HG03045 (cell line): ENCODE results near the gene GPR3.
"Not testable (repeated sequence)": the region's sequence is repeated elsewhere in the genome, so short reads cannot be mapped to it uniquely, and the experiment has no call there.

Experiments
- ATAC-seq: cut with Tn5 transposase; IDR thresholded peaks from one replicate; pipeline ENCODE4 v1.9.1; 2021; ENCODE audit warnings: mild to moderate bottlenecking, moderate library complexity; ENCODE audit not compliant: unreplicated experiment

The GPR3 gene

DNA sequence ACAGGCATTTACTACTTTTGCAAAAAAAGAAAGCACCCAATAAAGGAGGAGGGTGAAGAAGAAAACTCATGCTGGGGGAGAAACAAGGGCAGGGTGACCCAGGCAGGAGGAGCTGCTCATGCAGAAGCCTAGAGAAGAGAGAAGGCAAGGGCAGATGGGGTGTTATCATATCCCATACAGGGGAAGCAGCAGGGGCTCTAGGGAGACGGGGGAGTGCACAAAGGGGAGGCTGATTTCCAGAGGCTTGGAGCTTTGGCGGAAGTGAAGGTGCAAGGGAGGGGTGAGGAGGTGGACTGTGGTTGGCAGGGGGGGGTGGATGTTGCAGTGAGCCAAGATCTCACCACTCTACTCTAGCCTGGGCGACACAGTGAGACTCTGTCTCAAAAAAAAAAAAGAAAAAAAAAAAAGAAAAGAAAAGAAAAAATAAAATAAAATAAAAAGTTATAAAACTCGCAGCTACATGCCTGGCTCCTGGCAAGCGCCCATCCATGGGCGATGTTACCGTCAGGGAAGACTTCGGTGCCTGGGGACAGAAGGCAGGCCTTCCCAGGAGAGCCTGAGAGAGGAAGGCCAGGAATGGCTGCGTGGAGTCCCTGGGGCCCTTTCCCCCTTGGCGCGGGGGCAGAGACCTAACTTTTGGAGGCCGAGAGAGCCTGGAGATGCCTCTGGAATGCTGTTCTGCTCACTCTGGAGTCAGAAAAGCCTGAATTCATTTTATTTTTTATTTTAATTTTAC is 14.5 kb upstream of the GPR3 start:
- ATAC-seq, result no peak

DNA sequence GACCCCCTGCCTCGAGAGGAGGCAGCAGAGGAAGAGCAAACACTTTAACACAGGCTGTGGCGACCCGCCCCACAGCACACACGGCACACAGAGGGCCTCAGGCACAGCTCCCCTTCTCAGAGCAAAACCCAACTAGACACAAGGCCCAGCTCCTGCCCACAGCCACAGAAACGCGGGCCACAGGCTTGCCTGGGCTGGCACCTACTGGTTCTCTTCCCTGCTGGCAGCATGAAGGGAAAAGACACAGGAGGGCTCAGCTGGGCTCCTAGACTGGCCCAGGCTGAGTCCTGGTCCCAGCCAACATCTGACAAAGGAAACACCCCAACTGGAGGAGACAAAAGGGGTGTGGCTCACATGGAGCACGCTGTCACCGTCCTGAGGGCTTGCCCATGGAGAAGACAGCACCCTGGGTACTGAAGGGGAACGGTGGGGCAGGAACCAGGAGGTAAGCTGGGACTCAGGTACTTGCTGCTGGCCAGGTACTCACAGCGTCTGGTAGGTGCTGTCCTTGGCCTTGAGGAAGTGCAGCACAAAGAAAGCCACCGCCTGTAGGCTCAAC is 12.8 kb upstream of the GPR3 start:
- no peak for ATAC-seq

DNA sequence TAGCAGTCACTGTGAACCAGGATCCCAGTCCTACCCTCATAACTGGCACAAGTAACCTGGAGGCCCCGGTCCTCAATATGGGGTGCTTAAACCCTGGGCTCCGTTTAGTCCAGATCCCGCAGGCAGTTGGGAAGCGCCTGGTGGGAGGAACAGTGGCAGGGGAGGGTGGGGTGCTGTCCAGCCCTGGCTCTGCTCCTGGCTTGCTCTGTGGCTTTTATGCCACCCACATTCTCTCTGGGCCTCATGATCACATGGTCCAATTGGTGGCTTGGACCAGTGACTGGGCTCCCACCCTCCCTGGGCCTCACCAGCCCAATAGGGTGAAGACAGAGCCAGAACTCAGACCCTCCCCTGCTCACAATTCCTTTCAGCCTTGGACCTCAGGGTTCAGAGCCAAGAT is 12.2 kb upstream of the GPR3 start:
- ATAC-seq, result no peak

DNA sequence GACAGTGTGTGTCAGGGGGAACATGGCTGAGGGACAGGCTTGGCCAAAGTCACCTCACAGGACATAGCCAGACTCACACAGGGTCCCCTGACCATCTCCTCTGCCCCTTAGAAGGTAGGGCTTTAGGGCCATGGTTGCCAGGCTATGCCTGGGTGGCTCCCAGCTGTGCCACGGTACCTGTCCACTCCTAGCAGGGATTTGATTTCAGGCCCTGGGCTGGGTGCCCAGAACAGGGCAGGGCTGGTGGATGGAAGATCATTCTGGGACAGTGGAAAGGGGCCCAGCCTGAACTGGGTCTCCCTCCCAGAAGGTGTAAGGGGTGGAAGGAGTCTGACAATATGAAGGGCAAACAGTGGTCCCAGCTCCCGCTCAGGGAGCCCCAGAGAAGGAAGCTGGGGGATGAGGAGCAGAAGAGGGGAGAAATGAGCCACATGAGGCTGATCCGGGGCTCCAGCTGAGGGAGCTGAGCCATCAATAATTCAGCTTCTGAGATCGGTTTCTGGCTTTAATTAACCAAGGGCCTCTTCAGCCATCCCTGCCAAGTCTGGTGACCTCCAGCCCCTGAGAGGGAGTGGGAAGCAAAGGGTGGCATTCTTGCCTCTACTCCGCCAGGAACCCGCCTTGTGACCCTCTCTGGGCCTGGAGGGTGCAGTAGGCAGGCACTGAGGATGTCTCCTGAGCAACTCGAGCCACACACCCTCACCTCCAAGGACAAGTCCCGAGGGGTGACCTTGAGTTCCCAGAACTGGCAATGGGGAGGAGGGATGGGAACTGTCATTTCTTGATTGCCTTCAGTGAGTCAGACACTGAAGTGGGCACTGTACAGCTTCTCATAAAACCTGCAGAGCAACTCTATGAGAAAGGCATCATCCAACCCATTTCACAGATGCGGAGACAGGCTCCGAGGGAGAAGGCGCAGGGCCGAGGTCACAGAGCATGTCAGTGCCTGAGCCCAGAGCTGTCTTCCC is 11.4 kb upstream of the GPR3 start:
- no peak for ATAC-seq

DNA sequence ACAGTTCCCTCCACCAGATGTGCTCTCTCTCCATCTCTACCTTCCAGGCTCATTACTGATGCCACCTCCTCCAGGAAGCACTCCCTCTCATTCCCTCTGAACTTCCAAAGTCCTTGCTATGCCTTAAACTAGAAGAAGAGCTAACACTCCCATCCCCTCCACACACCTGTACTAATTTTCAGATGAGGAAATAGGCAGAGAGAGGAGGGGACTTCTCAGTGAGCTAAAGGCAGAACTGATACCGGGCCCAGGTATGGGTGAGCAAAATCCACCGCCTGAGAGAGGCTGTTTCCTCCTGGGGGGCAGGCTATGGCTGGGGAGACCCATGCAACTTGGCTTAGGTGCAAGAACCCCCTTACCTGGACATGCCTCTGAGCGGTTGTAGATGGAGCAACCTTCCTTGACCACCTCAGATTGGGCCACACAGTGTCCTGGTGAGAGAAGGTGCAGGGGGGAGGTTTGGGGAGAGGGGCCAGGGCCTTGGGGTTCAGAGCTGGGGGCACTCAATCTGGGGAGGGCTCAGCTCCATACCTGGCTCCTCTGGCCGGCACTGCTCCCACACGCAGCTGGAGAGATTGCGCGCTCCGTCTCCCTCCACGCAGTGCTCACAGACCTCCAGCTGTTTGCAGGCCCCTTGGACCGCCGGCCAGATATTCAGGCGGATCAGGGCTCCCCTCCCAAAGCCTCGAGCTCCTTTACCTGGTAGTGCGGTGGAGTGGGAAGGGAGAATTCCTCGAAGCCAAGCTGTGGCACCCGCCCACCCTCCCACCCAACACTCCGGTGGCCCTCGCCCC is 10.3 kb upstream of the GPR3 start:
- no peak for ATAC-seq

DNA sequence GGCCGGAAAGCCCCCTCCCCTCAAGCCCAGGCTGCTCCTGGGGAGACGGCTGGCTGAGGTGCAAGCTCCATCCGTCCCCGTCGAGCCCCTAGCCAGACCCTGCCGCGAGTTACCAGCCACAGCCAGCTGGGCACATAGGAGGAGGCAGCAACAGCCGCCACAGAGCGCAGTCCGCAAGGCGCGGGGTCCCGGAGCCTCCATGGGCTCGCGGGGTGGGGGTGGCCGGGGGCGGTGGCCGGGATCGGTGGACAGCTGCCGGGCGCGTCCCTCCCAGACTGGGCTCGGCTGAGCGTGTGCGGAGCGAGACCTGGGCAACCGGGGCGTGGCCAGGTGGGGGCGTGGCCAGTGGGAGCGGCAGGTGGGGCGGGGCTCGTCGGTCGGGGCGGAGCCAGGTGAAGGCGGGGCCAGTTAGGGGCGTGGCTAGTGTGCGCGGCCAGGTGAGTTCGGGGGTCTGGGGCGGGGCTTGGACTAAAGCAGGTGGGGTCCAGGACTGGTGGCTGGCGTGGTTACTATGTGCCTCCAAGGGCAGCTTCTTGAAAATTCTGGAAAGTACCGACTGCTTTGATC is 9.3 kb upstream of the GPR3 start, which contains the start of gene CD164L2:
Gene CD164L2, minus strand, starts transcription at position 295 of the 567 bp plus-strand sequence. Its CDS starts 94 bp downstream, at position 201.
- no peak for ATAC-seq

DNA sequence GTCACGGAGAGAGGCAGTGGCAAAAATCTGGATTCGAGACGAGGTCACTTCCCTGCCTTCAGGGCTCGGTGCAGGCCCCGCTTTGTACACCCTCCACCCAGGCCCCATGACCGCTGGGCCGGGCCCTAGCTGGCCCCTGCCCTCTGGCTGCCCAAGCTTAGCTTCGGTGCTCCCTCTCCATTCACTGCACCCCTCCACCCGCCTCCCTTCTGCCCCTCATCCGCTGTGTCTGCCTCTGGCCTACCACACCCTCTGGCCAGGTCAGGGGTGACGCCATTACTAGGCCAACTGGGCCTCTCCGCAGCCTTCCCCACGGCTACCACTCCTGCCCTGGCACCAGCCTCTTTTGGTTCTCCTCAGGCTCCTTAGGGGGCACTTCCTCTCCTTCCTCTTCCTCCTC is 8.8 kb upstream of the GPR3 start:
- ATAC-seq, result no peak

DNA sequence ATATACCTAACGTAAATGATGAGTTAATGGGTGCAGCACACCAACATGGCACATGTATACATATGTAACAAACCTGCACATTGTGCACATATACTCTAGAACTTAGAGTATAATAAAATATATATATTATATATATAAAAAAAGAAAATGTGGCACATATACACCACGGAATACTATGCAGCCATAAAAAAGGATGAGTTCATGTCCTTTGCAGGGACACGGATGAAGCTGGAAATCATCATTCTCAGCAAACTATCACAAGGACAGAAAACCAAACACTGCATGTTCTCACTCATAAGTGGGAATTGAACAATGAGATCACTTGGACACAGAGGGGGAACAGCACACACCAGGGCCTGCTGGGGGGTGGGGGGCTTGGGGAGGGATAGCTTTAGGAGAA is 7.6 kb upstream of the GPR3 start:
- ATAC-seq, result not testable (repeated sequence)

DNA sequence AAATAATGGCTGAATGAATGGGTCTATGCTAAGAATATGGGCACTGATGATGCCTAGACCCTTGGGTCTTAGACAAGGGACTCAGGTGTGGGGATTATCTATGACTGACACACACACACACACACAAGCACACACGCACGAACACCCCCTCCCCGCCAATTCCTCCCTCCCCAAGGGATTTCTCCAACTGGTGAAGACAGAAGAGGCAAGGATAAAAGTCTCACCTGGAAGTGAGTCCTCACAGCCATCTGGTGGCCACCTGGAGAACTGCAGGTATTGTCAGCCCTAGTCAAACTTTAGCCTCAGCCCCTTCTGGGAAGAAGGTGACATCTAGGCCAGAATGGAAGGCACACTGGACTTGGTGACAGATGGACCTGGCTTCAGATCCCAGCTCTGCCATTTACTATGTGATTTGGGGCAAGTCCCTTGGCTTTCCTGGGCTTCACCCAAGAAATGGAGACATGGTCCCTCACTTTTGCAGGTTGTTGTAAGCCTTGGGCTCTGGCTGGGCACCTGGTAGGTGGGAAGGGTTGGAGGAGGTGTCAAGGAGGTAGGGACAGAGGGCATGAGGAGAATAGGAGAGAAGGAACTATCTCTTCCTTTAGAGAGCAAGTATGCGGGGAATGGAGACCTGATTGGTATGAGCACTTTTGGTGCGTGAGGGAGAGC is 4.0 kb upstream of the GPR3 start:
- no peak for ATAC-seq

DNA sequence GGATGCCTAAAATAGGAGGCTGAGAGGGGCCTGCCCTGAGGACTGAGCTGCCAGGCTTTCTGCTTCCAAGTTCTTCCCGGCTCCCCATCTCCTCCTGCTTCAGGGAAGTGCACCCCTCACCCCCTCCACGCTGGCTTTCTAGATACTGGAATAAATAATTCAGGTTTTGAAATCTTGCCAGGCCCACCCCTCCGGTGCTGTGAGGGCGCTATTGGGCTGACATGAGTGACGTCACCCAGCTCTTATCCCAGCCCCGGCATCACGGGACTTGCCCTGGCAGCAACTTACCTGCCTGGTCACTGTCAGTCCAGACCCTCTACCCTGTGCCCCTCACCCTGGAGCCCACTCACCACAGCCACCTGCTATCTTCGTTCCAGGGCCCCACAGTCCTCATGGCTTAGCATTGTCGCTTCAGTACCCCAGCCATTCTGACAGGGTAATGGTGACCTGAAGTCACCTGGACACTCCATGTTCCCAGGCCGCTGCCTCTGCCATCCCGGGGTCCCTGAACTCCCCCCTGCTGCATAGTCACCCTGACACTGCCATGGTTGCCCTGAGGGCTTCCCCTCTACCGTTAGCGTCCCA is 819 bp upstream of the GPR3 start:
- ATAC-seq, result no peak

DNA sequence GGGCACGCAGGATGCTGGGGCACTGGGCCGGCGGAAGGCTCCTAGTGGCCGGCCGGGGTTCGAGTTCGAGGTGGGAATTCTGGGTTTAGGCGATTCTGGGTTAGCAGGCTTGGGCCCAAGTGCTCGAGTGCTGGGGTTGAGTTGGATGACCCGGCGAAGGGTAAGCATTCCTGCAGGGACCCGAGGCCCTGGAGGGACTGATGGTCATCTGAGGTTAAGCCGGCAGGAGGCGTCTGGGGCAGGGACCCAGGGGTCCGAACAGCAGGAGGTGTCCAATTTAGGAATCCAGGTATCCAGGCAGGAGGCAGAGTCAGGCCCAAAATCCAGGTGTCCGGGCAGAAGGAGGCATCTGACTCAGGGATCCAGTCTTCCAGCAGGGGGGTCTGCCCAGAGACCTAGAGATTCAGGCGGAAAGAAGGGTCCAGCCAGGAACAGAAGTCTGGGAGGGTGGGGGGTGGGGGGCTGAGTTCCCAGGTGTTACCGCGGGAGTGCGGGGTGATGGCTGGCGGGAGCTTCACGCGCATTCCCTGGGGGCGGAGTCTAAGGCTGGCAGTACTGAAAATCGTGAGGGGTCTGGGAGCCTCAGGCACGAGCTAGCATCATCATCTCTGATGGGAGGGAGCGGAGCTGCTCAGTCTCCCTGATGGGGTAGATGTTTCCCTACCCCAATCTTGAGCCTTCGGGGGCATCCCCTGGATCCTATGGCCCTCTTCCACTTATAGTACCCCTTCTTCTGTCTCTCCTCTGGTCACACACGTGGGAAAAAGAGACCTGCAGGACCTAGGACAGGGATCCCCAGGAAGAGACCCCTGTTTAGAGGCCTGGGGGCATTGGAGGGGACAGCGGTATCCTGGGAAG is 585 bp downstream of the GPR3 start:
- ATAC-seq, result no peak

DNA sequence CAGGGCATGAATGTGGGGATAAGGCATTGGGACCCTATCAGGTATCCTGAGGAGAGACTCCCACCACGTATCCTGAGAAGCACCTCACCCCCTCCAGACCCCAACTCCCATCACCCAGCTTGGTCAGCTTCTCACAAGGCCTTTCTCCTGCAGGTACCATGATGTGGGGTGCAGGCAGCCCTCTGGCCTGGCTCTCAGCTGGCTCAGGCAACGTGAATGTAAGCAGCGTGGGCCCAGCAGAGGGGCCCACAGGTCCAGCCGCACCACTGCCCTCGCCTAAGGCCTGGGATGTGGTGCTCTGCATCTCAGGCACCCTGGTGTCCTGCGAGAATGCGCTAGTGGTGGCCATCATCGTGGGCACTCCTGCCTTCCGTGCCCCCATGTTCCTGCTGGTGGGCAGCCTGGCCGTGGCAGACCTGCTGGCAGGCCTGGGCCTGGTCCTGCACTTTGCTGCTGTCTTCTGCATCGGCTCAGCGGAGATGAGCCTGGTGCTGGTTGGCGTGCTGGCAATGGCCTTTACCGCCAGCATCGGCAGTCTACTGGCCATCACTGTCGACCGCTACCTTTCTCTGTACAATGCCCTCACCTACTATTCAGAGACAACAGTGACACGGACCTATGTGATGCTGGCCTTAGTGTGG is 1.3 kb downstream of the GPR3 start:
- no peak for ATAC-seq

DNA sequence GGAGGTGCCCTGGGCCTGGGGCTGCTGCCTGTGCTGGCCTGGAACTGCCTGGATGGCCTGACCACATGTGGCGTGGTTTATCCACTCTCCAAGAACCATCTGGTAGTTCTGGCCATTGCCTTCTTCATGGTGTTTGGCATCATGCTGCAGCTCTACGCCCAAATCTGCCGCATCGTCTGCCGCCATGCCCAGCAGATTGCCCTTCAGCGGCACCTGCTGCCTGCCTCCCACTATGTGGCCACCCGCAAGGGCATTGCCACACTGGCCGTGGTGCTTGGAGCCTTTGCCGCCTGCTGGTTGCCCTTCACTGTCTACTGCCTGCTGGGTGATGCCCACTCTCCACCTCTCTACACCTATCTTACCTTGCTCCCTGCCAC is 1.8 kb downstream of the GPR3 start:
- no peak for ATAC-seq

DNA sequence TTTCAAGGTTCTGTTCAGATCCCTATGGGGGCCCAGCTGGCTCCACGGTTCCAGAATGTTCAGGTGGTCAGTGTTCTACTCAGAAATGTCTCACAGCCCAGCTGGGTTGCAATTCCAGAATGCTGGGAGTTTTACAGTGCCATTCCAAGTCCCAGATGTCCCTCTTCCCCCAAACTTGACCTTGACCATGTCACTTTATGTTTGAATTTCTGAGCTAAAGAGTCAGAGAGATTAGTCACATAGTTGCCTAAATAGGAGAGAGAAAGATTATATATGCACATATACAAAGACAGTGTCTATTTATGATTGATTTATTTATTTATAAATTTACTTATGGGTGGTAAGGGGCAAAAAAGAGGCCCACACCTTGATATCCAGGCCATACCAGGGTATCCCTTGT is 2.5 kb downstream of the GPR3 start:
- no peak for ATAC-seq

DNA sequence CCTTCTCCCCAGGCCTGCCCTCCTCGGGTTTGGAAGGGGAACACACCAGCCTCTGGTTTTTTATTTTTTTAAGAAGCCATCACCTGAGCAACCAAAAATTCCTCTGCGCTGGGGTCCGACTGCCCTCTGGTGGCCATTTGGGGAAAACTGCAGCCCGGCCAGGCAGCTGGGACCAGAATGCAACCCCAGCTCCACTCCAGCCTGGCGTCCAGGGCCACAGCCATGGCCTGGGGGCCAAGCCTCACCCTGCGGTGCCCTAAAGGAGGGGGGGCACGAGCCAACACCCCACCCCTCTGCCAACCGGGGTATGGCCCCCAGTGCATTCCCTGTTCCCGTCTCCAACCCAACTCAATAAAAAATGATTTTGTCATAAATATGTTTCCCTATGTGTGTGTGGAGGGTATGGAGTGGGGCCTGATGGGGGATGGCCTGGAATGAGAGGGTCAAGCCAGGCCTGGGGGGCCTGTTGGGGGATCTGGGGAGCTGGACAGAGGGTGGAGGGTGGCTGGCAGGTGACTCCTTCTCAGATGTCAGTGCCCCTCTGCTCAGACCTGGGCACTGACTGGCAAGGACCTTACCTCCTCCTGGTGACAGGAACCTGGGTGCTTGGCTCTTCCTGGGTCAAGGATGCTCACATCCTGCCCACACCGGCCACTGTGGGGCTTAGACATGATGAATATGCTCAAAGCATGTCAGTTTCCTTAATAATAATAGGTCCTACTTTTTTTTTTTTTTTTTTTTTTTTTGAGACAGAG is 3.2 kb downstream of the GPR3 start:
- no peak for ATAC-seq

DNA sequence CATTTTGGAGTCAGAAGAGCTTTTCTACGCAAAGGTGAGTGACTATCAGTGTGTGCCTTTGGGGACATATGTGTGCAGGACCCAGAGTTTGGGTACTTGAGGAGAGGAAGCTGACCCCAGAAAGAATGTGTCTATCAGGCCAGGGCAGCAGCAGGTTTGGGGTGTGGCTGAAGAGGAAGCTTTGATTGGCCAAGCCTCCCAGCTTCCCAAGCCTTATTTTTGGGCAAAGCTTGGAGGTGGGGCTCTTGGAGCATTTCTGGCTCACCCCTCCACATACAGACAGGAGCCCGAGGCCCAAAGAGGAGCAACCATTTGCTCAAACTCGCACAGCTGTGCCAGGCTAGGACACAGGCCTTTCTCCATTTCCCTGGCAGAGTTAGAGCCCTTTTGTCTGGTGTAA is 4.7 kb downstream of the GPR3 start:
- no peak for ATAC-seq

DNA sequence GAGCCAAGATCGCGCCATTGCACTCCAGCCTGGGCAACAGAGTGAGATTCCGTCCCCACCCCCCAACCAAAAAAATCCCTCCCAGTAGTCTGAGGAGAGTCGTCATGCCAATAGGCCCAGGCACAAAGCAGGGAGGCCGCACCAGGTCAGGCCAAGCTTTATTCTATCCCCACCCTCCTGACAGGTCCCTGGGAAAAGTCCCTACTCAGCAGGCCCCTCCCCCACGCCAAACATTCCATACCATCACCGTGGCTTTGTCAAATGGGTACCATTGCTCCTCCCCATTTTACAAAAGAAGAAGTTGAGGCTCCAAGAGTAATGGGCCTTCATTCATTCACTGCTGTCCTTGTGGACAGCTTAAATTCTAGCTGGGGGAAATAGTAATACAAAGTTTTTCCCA is 5.3 kb downstream of the GPR3 start:
- no peak for ATAC-seq
